ENCODE measurements around the gene FFAR3.

The FFAR3 gene

GRCh38 chr19:35315883-35316282 lies 42.4 kb upstream of the FFAR3 start:
- H3K4me3 ChIP-seq (replicated peaks; ENCODE audit: insufficient read depth, low read length) = no peak overlapping the region
- TF ChIP-seq POLR2AphosphoS5 (IDR thresholded peaks at IDR 0.05; ENCODE audit: low read depth) (no peak), REST (IDR thresholded peaks at IDR 0.05; ENCODE audit: insufficient replicate concordance, low read depth) (no peak), SPI1 (IDR thresholded peaks at IDR 0.05; ENCODE audit: borderline replicate concordance, low read depth) (no peak)
- no peak for DNase-seq (ENCODE audit: low read depth in 1 of 2, low spot score in 1 of 2)
- H3K27me3 ChIP-seq (ENCODE audit: insufficient read depth, poor library complexity, severe bottlenecking) = no peaks in the 10 kb centered on the region
- no peak overlapping the region for H3K27ac ChIP-seq (replicated peaks)

GRCh38 chr19:35316560-35316959 lies 41.7 kb upstream of the FFAR3 start:
- Histone ChIP-seq H3K27ac (replicated peaks) (no peak overlapping the region), H3K4me3 (replicated peaks; ENCODE audit: insufficient read depth, low read length) (no peak overlapping the region), H3K27me3 (ENCODE audit: insufficient read depth, poor library complexity, severe bottlenecking) (no peaks in the 10 kb centered on the region)
- DNase-seq (ENCODE audit: low read depth in 1 of 2, low spot score in 1 of 2) = no peak
- TF ChIP-seq SPI1 (IDR thresholded peaks at IDR 0.05; ENCODE audit: borderline replicate concordance, low read depth) (no peak), POLR2AphosphoS5 (IDR thresholded peaks at IDR 0.05; ENCODE audit: low read depth) (no peak), GABPA (IDR thresholded peaks at IDR 0.05; ENCODE audit: low read depth) (no peak), REST (IDR thresholded peaks at IDR 0.05; ENCODE audit: insufficient replicate concordance, low read depth) (no peak), CTCF (IDR thresholded peaks at IDR 0.05; ENCODE audit: insufficient read depth, low read length) (no peak)

GRCh38 chr19:35317464-35318043 lies 40.7 kb upstream of the FFAR3 start:
- Histone ChIP-seq H3K27me3 (ENCODE audit: insufficient read depth, poor library complexity, severe bottlenecking) (no peaks in the 10 kb centered on the region), H3K4me3 (replicated peaks; ENCODE audit: insufficient read depth, low read length) (no peak overlapping the region), H3K27ac (replicated peaks) (no peak overlapping the region)
- peak in 1 of 2 experiments; percentile 17 for DNase-seq (ENCODE audit: low read depth in 1 of 2, low spot score in 1 of 2)
- TF ChIP-seq REST (IDR thresholded peaks at IDR 0.05; ENCODE audit: insufficient replicate concordance, low read depth) = no peak

- no peak overlapping the region for H3K4me3 ChIP-seq (replicated peaks; ENCODE audit: insufficient read depth, low read length)
Measured at GRCh38 chr19:35318679-35319448, 39.4 kb upstream of the FFAR3 start.

More at GRCh38 chr19:35318679-35319448, 39.4 kb upstream of the FFAR3 start:
- no peaks in the 10 kb centered on the region for H3K27me3 ChIP-seq (ENCODE audit: insufficient read depth, poor library complexity, severe bottlenecking)
- TF ChIP-seq GABPA (IDR thresholded peaks at IDR 0.05; ENCODE audit: low read depth) (no peak), SPI1 (IDR thresholded peaks at IDR 0.05; ENCODE audit: borderline replicate concordance, low read depth) (peak; percentile 78)
- peak; percentile 43 to 80 for DNase-seq (ENCODE audit: low read depth in 1 of 2, low spot score in 1 of 2)
- peak overlapping the region; percentile 20; the same call in 1 of the 2 replicates for H3K27ac ChIP-seq (replicated peaks)
